ENCODE results near the gene SPATS2.

GRCh38 chr12:49336645-49337584, 30.3 kb upstream of the SPATS2 start, which contains the start of gene C1QL4:
- TF ChIP-seq CTCF (IDR thresholded peaks at IDR 0.05) (peak; percentile 100), ZFX (IDR thresholded peaks at IDR 0.05; ENCODE audit: borderline replicate concordance) (no peak)
